Rectal smooth muscle tissue (tissue), 1 donor: Measurements from ENCODE around the gene LAMA5.
A peak's percentile ranks its signal among the peaks of the same experiment; 100 is the strongest.

Experiments
- H3K27ac ChIP-seq: one replicate; pipeline ENCODE4 v1.7.0; 2013; ENCODE audit warnings: low read depth, low read length, inconsistent platforms
- H3K27me3 ChIP-seq: one replicate; pipeline ENCODE4 v1.7.0; 2013; ENCODE audit warnings: low read length; ENCODE audit not compliant: control insufficient read depth, insufficient read depth
- H3K36me3 ChIP-seq: one replicate; pipeline ENCODE4 v1.7.0; 2013; ENCODE audit warnings: low read length; ENCODE audit not compliant: control insufficient read depth, insufficient read depth
- H3K4me1 ChIP-seq: one replicate; pipeline ENCODE4 v1.7.0; 2013; ENCODE audit warnings: low read length; ENCODE audit not compliant: control insufficient read depth, insufficient read depth
- H3K4me3 ChIP-seq: one replicate; pipeline ENCODE4 v1.7.0; 2013; ENCODE audit warnings: low read length
- H3K9ac ChIP-seq: one replicate; pipeline ENCODE4 v1.7.0; 2013; ENCODE audit warnings: low read length

Gene LAMA5

DNA sequence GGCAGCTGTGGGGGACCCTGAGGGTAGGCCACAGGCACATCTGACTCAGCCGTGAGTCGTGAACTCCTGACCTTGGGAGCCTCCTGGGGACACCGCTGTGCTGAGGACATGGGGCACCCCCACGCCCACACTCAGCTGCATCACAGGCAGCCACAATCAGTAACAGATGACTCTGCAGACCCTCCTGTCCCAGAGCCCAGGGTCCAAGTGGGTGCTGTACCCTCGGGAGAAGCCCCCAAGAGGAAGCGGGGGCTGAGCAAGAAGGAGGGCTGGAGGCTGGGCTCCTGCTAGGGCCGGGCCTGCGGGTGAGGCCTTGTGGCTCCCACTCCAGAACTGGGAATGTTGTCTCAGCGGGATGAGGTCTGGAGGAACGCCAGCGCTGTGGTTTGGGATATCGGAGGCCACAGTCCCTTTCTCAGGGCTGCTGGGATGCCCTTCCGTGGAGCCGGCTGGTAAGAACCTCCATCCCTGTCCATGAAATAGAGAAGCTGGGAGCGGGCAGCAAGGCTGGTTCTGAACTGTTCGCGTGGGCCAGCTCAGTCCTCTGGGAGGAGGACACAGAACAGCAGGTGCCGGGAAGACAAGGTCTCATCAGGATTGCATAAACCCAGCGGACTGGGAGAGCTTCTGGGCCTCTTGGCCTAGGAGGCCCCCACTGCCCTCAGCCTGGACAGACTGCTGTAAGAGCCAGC lies 3.1 kb upstream of the LAMA5 start:
- Histone ChIP-seq H3K27me3 (peaks cover 10% of the 10 kb centered on the region), H3K4me1 (peaks cover 65% of the 10 kb centered on the region)

DNA sequence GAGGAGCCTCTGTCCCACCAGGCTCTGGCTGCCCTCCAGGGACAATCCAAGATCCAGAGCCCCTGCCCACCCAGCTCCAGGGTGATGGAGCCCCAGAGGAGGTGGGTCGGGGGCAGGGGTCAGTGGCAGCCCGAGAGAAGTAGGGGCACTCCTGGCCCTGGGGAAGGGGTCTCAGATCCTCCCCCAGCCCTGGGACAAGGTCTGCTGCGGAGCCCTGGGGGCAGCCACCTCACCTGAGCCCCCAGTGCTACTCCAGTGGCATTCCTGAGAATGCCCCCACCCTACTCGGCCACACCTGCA lies 2.7 kb upstream of the LAMA5 start:
- H3K27ac ChIP-seq = peak overlapping the region; percentile 96
- no peaks in the 10 kb centered on the region for H3K36me3 ChIP-seq
- H3K4me1 ChIP-seq = peaks cover 63% of the 10 kb centered on the region
- no peak overlapping the region for H3K4me3 ChIP-seq
- H3K9ac ChIP-seq = no peak overlapping the region
- H3K27me3 ChIP-seq = peaks cover 10% of the 10 kb centered on the region

More for the DNA sequence above, 3.1 kb upstream of the LAMA5 start:
- Histone ChIP-seq H3K36me3 (no peaks in the 10 kb centered on the region), H3K4me3 (no peak overlapping the region), H3K9ac (peak overlapping the region; percentile 45), H3K27ac (peak overlapping the region; percentile 96)

DNA sequence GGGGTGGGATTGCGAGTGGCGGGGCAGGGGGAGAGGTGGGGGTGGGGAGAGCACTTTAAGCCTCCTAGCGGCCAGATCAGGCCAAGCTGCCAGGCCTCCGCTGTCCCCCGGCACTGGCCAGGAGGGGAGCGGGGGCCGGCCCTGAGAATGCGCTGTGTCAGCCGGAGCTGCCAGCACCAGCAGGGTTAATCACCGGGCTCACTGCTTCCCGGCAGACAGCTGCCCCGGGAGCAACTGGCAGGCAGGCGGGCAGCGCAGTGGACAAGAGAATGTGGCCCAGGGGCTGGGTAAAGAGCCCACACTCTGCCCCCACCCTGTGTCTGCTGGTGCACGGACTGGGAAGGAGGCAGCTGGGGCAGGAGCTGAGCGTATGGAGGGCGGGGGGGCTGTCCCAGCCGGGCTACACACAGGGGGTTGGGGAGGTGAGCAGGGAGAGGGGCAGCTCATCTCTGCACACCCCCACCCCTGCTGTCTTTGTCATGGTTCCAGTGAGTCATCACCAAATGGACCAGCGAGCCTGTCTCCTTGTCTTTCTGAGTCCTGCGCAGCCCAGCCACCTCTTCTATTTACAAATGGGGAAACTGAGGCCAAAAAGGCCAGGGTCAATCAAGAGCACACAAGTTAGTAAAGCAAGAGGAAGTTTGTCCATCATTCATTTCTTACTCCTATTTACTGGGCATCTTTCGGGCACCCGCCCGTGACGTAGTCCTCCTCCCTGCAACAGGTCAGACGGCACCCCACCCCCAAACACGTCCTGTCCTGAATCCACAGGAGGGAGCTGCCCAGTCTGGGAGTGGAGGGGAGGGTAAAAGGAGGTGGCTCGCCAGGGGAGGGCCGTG lies 2.1 kb upstream of the LAMA5 start:
- Histone ChIP-seq H3K27me3 (peaks cover 10% of the 10 kb centered on the region), H3K36me3 (no peaks in the 10 kb centered on the region), H3K9ac (no peak overlapping the region), H3K27ac (peak overlapping the region; percentile 96), H3K4me1 (peaks cover 63% of the 10 kb centered on the region), H3K4me3 (peak overlapping the region; percentile 65)

DNA sequence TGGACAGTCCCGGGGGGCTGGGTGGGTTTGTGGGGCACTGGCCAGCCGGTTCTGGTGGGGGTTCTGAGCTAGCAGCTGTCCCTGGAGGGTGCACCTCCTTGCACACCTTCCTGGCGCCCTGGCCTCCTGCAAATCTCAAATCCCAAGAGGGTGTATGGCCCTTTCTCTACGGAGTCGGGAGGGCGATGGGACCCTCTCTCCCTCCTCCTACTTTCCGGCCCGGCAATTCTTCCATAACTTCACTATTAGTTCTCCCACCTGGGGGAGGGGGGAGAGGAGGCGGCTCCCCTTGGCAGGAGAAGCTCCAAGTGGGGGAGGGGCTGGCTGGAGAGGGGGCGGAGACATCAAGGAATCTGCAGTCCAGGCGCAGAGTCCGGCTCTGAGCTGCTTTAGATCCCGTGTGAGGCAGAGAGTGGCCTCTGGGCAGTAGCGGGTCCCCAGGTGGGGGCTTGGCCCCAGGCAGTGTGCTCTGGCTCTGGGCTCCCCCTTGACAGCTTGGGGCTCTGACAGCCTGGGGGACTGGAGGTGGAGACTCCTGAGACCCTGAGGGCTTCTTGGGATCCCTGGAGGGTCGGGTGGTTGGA lies 1.4 kb upstream of the LAMA5 start:
- H3K9ac ChIP-seq = peak overlapping the region; percentile 8
- H3K4me1 ChIP-seq = peaks cover 66% of the 10 kb centered on the region
- H3K27ac ChIP-seq = peak overlapping the region; percentile 96
- no peaks in the 10 kb centered on the region for H3K36me3 ChIP-seq
- peaks cover 7% of the 10 kb centered on the region for H3K27me3 ChIP-seq
- peak overlapping the region; percentile 65 for H3K4me3 ChIP-seq

DNA sequence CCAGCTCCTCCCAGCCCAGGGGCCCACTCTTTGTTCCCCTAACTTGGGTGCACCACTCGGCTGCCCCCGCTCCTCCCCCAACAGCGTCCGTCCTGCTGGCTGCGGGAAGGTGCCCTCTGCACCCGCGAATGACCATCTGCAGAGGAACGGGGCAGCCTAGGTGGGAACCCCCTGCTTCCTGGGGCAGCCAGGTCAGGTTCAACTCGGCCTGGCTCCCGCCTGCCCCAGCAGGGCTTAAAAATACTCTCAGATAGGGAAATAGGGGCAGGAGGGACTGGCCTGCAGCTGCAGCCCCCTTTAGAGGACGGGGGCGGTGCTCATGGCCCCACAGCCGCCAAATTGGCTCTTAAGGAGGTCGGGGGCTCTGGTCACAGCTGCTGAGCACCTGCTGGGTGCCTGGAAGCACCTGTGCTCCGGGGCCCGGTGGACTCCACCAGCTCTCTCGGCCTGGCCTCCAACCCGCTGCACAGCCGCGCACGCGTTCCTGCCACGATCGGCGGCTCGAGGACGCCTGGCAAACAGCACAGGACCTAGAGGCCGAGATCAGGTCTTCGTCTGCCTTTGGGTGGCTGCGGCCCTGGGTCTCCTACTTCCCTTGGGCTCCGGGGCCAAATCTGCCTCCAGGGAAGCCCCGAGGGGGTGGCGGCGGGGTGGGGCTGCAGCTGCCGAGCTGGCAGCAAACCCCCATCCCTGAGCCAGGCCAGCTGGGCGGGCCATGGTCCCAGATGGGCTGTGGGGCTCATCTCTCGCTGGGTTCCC lies 700 bp upstream of the LAMA5 start:
- peaks cover 71% of the 10 kb centered on the region for H3K4me1 ChIP-seq
- H3K27ac ChIP-seq = peak overlapping the region; percentile 96

DNA sequence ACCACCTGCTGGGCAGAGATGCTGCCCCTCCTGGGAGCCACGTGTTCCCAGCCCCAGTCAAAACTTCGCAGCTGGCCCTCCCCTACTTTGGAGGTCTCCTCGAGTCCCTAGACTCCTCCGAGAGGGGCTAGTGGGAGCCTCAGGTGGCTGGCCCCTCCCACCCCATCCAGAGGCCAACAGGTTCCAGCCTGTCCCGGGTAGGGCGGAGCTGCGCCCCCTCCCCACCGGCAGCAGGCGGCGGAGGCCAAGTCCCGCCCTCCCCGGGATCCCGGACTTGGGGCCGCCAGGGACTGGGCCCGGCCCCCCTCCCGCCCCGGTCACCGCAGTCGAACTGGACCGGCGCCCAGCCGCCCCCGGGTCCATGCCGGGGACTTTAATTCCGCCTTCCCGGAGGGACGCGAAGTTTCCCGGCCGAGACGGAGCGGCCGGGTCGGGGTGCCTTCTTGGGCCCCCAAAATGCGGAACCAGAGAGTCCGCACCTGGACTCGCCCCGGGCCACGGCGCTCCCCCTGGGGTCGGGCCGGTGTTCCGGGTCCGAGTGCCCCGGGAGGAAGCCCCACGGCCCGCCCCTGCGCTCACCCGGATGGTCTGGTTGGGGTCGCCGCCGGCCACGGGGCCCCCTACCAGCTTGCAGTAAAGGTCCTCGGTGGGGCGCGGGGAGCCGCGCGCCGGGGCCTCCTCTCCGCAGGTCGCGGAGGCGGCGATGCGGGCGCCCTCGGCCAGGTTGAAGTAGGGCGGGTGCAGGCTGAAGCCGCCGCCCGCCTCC lies 559 bp downstream of the LAMA5 start:
- peak overlapping the region; percentile 92 for H3K27ac ChIP-seq
- H3K4me1 ChIP-seq = peaks cover 71% of the 10 kb centered on the region
- H3K9ac ChIP-seq = peak overlapping the region; percentile 21
- peaks cover 7% of the 10 kb centered on the region for H3K27me3 ChIP-seq
- H3K36me3 ChIP-seq = peaks cover 4% of the 10 kb centered on the region
- peak overlapping the region; percentile 73 for H3K4me3 ChIP-seq

More for the DNA sequence above, 700 bp upstream of the LAMA5 start:
- Histone ChIP-seq H3K27me3 (peaks cover 7% of the 10 kb centered on the region), H3K36me3 (no peaks in the 10 kb centered on the region), H3K9ac (no peak overlapping the region), H3K4me3 (peak overlapping the region; percentile 65)

DNA sequence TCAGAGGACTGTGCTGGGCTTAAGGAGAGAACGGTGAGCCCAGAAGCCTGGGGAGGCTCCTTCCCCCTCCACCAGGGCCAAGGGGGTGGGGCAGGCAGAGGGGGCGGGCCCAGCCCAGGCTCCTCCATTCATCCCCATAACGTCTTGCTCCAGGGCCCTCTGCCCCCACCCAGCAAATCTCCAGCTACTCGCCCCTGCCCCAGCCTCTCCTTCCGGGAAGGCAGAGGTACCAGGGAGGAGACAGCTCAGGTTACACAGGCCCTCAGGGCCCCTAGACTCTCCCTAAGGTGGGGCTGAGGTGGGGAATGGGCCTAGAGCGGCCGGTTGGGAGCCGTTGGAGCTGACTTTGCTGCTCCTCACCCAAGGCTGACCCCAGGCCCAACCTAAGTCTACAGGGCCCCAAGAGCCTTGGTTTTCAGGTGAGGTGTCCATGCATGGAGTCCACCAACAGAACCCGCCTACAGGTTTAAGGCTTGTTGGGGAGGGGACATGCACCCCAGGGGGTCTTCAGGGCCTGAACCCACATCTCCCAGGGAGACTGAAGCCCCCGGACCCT lies 1.2 kb downstream of the LAMA5 start:
- H3K4me3 ChIP-seq = peak overlapping the region; percentile 73
- peak overlapping the region; percentile 92 for H3K27ac ChIP-seq
- peaks cover 73% of the 10 kb centered on the region for H3K4me1 ChIP-seq

DNA sequence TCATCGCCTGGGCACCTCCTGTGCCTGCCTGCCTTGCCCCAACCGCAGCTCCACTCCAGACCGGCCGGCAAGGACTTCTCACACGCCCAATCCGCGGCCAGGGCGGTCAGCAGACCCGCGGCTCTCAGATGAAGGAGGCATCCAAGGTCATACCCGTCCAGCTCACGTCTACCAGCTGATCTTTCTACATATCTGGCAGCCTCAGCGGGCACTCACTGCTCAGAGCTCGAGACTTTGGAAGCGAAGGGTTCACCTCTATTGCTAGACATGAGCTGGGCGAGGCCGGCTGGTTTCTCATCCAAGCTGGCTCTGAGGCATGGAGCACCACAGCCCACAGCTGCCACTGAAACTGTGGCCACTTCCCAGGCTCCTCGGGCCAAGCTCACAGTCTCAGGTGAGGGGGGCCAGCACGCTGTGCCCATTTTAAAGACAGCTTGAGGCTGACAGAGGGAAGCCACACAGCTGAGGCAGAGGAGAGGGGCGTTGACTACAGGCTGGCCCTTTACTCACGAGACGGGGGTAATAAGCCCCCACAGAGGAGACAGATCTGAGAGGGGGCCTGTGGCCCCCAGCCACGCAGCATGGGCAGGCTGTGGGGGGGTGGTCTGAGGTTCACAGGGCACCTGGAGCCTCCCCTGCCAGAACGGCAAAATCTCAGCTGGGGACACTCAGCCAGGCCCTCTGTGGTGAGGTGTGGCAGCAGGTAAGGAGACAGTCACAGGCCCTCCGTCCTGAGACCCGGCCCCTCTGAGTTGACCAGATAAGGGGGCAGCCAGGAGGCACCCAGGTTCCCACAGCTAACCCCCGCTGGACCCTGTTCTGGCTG lies 2.0 kb downstream of the LAMA5 start:
- Histone ChIP-seq H3K9ac (no peak overlapping the region), H3K4me3 (peak overlapping the region; percentile 73), H3K36me3 (peaks cover 4% of the 10 kb centered on the region), H3K27me3 (peaks cover 6% of the 10 kb centered on the region), H3K4me1 (peaks cover 68% of the 10 kb centered on the region), H3K27ac (peak overlapping the region; percentile 90)

More for the DNA sequence above, 1.2 kb downstream of the LAMA5 start:
- Histone ChIP-seq H3K9ac (no peak overlapping the region), H3K27me3 (peaks cover 7% of the 10 kb centered on the region), H3K36me3 (peaks cover 4% of the 10 kb centered on the region)

DNA sequence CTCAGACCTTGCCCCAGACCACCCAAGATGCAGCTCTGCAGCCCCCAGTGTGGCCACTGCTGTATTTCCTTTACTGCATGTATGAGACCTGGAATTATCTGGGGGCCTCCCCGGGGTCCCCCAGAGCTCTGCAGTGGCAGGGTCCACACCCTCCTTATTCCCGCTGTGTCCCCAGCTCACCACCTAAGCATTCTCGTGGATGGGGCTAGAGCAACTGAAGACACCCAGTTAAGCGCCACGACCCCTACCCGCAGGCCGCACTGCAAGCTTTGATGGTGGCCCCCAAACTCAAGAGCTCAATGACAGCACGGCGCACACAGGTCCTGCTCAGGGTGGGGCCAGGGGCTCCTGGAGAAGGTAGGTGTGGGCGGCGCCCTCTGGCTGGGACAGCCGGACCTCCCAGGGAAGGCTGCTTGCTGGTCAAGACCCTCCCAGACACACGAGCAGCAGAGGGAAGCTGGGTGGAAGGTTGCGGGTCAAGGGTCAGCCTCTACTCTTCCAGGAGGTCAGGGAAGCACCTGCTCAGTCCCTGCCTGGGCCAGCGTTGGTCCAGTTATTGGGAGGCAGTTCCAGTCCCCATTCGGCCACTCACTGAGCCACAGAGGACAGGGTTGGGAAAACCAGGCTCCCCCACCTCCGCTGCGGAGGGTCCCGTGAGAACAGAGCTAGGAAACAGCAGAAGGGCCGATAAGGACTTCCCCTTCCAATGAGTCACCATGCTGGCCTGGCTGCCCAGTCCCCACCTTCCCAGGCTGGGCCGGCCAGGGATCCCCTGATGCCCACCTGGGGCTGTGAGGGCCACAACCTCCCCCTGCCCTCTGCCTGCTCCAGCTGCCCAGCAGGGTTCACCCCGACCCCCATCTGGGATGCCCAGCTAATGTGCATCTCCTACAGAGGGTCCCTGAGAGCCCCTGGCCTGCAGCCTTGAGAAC lies 2.9 kb downstream of the LAMA5 start:
- Histone ChIP-seq H3K27ac (peak overlapping the region; percentile 90), H3K36me3 (peaks cover 4% of the 10 kb centered on the region), H3K27me3 (no peaks in the 10 kb centered on the region), H3K9ac (peak overlapping the region; percentile 1), H3K4me3 (peak overlapping the region; percentile 73), H3K4me1 (peaks cover 59% of the 10 kb centered on the region)
